A673 (cell line): ENCODE measurements around the gene FURIN.

Experiments
- CTCF ChIP-seq: fragments of 300-800, 200-600 bp; sonication (generic); conservative IDR thresholded peaks from 2 replicates; pipeline ENCODE4 v1.5.1; 2017; ENCODE audit warnings: low read depth, mild to moderate bottlenecking, antibody characterized with exemption, low read length, moderate library complexity, mixed read lengths
- EZH2 ChIP-seq: fragments of 200-600 bp; sonication (generic); IDR thresholded peaks from 2 replicates; pipeline ENCODE4 v1.6.1; 2017; ENCODE audit warnings: borderline replicate concordance, low read depth, mild to moderate bottlenecking, mixed read lengths, antibody characterized with exemption, low read length; ENCODE audit not compliant: poor library complexity, severe bottlenecking

- TF ChIP-seq CTCF (no peak), EZH2 (no peak)
Observed at GRCh38 chr15:90838544-90838943, 29.8 kb upstream of the FURIN start.
